ENCODE measurements around the gene GLP2R.

- TF ChIP-seq CTCF (conservative IDR thresholded peaks at IDR 0.05; ENCODE audit: low read length) (no peak), EZH2phosphoT487 (IDR thresholded peaks at IDR 0.05; ENCODE audit: borderline replicate concordance, low read depth, low read length) (no peak)
Observed at GRCh38 chr17:9829343-9829742, 3.6 kb downstream of the GLP2R start.
